Ecto neural progenitor cell (in vitro differentiated cells): ENCODE data around the gene C5orf15.
A peak's percentile ranks its signal among the peaks of the same experiment; 100 is the strongest.
"Not testable (repeated sequence)": the region's sequence is repeated elsewhere in the genome, so short reads cannot be mapped to it uniquely, and the experiment has no call there.

Source experiments
- DNase-seq: peaks from one replicate; pipeline ENCODE4 v3.0.0-alpha.2; 2018; ENCODE audit warnings: low spot score

Gene C5orf15

GRCh38 chr5:133962801-133963476 is 5.5 kb downstream of the C5orf15 start:
- no peak for DNase-seq

GRCh38 chr5:133962131-133962530 is 6.3 kb downstream of the C5orf15 start:
- no peak for DNase-seq

GRCh38 chr5:133959643-133960042 is 8.8 kb downstream of the C5orf15 start:
- DNase-seq = no peak

GRCh38 chr5:133957591-133957990 is 10.8 kb downstream of the C5orf15 start:
- DNase-seq = no peak

- no peak for DNase-seq
These were observed 11.3 kb downstream of the C5orf15 start for GRCh38 chr5:133957080-133957479.

- not testable (repeated sequence) for DNase-seq
These were observed 12.2 kb downstream of the C5orf15 start for GRCh38 chr5:133956196-133956595.

GRCh38 chr5:133953568-133954145 is 14.8 kb downstream of the C5orf15 start:
- peak; percentile 22 for DNase-seq

- DNase-seq = peak; percentile 32
These were observed 15.5 kb downstream of the C5orf15 start for GRCh38 chr5:133952729-133953567.

GRCh38 chr5:133950821-133951612 is 17.4 kb downstream of the C5orf15 start:
- no peak for DNase-seq

- no peak for DNase-seq
These were observed 19.7 kb downstream of the C5orf15 start for GRCh38 chr5:133948721-133949120.

- peak; percentile 23 for DNase-seq
These were observed 21.0 kb downstream of the C5orf15 start for GRCh38 chr5:133947431-133947841.

- no peak for DNase-seq
These were observed 22.9 kb downstream of the C5orf15 start for GRCh38 chr5:133945568-133945967.

- DNase-seq = peak; percentile 70
These were observed 23.9 kb downstream of the C5orf15 start for GRCh38 chr5:133944263-133945185.

- DNase-seq = no peak
These were observed 25.0 kb downstream of the C5orf15 start for GRCh38 chr5:133943475-133943817.

GRCh38 chr5:133942614-133943474 is 25.6 kb downstream of the C5orf15 start:
- DNase-seq = no peak

- DNase-seq = peak; percentile 24
These were observed 26.8 kb downstream of the C5orf15 start for GRCh38 chr5:133941456-133942196.

- DNase-seq = no peak
These were observed 28.8 kb downstream of the C5orf15 start for GRCh38 chr5:133939668-133940067.

- no peak for DNase-seq
These were observed 29.5 kb downstream of the C5orf15 start for GRCh38 chr5:133938929-133939328.

GRCh38 chr5:133938039-133938821 is 30.2 kb downstream of the C5orf15 start:
- DNase-seq = no peak
